Stimulated activated CD8-positive, alpha-beta memory T cell treated with anti-CD3 and anti-CD28 coated beads, Interleukin-2, amount 100 ng/mL, for 1 hour (primary cell): ENCODE data around the gene DNAH12.
"Not testable (repeated sequence)": the region's sequence is repeated elsewhere in the genome, so short reads cannot be mapped to it uniquely, and the experiment has no call there.

ENCODE experiments used
- DNase-seq, 2 donors: peaks; one replicate each; pipeline ENCODE4 v3.0.0-alpha.2; 2020; ENCODE audit warnings: low read depth in 2 of 2

DNAH12 gene

GRCh38 chr3:57309769-57310360 lies 234.3 kb downstream of the DNAH12 start:
- DNase-seq = no peak

DNA sequence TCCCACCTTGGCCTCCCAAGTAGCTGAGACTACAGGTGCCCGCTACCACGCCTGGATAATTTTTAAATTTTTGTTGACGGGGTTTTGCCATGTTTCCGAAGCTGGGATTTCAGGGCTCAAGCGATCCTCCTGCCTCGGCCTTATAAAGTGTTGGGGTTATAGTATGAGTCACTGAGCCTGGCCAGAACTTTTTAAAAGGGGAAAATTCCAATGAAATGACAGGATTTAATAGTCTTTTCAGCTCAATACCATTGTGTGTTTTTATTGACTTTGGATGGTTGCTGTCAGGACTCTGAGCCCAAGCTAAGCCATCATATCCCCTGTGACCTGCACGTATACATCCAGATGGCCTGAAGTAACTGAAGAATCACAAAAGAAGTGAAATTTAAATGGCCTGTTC lies 240.6 kb downstream of the DNAH12 start:
- not testable (repeated sequence) for DNase-seq

DNA sequence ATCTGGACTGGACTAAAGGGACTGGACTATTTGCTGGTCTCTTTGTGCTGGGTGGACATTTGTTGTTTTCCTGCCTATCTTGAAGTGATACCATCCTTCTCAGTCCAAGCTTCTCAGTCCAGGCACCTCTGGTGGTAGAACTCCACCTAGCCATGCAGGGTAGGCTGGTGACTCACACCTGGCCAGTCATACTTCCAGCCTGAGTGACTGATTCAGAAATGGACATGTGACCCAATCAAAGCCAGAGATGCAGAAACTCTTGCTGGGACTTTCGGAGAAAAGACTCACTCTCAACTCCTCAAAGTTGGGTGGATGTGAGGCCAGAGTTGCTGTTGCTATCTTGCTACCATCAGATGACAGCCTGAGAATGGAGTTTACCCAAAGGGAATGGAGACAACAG lies 246.1 kb downstream of the DNAH12 start:
- no peak for DNase-seq

DNA sequence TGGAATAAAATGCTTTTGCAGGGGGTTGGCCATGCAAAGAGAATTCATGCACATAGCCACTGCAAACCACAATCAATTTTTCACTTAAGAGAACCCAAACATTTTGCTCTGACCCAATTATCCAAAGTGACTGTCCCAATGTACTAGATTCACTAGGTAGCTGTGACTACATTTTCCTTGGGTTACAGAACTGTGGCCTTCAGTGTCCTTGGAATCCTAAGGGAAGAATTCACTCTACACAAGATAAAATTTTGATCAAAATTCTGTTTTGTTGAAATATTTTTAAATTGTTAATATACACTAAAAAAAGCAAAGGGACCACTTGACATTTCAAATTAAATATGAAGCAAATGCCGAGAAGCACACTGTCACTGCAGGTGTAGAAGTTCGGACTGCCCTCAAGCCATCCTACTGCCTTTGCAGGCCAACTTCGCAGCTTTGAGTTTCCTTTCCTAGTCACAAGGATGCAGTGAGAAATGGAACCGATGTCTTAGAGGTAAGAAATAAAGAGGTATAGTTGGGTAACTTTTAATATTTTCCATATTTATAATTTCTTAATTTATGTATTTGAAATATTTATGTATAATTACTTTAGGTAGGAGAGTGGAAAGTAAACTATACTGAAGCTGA lies 251.1 kb downstream of the DNAH12 start:
- no peak for DNase-seq

- no peak for DNase-seq
Measured at GRCh38 chr3:57292159-57292896, 251.8 kb downstream of the DNAH12 start, which contains the start of gene ASB14. ASB14 (minus strand) TSS chr3:57292685; CDS start chr3:57292033, 652 bp downstream.

DNA sequence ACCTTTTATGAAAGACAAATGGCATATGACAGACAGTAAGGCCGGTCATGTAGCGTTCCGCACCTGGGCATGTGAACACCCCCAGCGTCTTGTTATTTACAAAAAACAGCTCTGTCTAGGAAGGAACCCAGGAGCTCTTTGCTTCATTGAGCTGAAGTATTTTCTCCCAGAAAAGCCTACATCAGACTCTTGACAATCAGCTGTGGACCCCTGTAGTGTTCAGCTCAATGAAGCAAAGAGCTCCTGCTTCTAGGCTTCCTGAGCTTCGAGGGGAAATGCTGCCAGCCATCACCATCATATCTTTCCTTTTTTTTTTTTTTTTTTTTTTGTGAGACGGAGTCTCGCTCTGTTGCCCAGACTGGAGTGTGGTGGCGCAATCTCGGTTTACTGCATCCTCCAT lies 255.7 kb downstream of the DNAH12 start:
- no peak for DNase-seq

GRCh38 chr3:57287205-57287604 lies 256.9 kb downstream of the DNAH12 start:
- no peak for DNase-seq

GRCh38 chr3:57283334-57283733 lies 260.8 kb downstream of the DNAH12 start:
- DNase-seq = no peak

DNA sequence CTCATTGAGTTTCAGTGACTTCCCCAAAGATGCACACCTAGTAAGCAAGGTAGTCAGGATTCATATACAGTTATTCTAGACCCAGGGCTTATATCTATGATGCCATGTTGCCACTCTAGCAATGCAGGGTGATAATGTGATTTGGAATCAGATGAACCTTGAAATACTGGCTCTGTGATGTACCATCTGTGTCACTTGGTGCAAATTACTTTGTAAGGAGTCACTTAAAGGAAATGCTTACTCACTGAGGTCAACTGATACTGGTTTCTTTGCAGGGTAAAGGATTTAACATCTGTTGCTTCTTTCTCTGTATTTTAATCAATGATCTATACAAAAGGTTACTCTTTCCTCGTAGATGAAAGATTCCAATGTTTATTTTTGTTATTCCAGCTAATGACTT lies 262.4 kb downstream of the DNAH12 start:
- no peak for DNase-seq

- DNase-seq = no peak
Measured at GRCh38 chr3:57279685-57280084, 264.5 kb downstream of the DNAH12 start.

- DNase-seq = no peak
Measured at GRCh38 chr3:57278237-57278636, 265.9 kb downstream of the DNAH12 start.

- no peak for DNase-seq
Measured at GRCh38 chr3:57275393-57275792, 268.8 kb downstream of the DNAH12 start.

DNA sequence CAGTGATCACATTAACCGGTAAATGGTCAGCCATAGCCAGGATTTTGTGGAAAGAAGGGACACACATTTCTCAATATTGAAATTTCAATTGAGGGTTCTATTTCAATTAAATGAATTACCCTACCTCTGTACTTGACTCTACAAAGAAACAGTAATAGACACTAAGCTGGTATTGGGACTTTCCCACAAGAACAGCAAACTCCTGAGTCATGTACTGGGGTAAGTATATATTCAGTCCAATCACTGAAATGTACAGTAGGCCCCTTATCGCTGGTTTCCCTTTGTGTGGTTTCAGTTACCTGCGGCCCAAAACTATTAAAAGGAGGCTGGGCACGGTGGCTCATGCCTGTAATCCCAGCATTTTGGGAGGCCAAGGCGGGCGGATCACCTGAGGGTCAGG lies 269.3 kb downstream of the DNAH12 start:
- DNase-seq = no peak

DNA sequence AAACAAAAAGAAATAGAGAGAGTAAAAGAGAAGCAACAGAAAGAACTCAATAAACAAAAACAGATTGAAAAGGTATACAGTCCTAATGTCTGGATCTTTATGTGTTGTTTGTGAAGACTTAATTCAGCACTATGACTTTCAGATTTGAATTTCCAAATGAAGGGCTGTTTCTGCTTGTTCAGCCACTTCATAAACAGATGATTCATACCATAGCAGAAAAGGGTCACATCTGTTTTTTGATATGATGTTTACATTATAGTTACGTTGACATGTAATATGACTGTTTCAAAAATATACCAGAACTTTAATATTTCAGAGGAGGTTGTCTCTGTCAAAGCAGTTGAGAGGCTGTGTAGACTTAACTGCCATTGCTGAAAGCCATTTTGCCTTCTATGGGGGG lies 275.7 kb downstream of the DNAH12 start:
- no peak for DNase-seq

DNA sequence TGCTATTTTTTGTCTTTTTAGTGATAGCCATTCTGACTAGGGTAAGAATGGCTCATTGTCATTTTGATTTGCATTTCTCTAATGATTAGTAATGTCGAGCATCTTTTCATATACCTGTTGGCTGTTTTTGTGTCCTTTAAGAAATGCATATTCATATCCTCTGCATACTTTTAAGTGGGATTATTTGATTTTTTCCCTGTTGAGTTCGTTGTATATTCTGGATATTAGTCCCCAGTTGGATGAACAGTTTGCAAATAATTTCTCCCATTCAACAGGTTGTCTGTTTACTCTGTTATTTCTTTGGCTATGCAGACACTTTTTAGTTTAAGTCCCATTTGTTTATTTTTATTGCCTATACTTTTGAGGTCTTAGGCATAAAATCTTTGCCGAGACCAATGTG lies 282.2 kb downstream of the DNAH12 start:
- DNase-seq = no peak

DNA sequence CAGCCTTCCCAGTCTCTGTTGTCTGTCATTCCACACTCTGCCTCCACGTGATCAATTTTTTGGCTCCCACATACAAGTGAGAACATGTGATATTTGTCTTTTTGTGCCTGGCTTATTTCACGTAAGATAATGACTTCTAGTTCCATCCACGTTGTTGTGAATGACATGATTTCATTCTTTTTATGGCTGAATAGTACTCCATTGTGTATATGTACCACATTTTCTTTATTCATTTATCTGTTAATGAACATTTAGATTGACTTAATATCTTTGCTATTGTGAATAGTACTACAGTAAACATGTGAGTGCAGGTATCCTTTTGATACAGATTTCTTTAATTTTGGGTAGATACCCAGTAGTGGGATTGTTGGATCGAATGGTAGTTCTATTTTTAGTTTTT lies 283.0 kb downstream of the DNAH12 start:
- DNase-seq = no peak

DNA sequence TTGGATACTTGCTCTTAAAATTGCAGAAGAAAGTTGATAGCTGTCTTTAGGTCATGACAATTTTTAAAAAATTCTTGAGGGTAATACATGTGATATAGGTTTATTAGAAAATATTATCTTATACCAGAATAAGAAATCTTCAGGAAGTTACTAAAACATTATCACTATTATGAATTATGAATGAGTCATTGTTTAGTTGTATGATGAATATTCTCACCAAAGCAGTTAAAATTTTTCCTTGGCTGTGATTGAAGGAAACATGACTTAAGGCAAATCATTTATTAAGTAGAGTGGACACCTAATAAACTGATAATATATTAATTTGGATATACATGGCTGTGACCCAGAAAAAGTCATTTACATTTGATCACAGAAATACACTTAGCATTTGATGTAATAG lies 286.5 kb downstream of the DNAH12 start:
- DNase-seq = no peak

DNA sequence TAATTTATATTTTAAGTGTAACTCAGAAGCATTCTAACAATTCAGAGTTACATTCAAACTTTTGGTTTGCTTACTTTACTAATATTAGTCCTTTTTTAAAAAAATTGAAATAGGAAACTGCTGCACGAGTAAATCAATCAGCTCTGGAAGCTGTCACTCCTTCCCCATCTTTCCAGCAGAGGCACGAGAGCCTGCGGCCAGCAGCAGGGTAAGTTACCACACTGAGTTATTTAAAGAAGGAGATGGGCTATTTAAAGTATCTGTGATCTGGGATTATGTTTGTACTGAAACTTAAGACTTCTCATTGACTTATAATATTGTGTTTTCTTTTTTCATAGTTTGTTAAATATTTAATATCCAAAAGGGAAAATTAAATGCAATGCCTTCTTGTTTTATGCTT lies 287.3 kb downstream of the DNAH12 start:
- DNase-seq = no peak

- DNase-seq = no peak
Measured at GRCh38 chr3:57252404-57252803, 291.7 kb downstream of the DNAH12 start.

DNA sequence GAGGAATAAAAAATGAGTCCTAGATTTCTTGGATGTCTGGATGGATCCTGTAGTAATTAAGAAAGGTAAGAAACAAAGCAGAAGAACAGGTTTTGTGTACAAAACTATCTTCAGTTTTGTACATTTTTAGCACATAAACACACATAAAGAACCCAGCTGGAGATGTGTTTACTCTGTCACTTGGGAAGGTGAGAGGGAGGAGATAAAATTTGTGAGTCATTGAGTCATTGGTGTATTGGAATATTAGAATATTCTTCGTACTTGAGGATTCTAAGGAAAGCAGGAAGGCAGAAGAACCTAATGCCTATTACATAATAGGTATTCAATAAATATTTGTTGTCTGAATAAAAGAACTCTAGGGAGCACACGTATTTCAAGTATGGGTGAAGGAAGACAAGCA lies 299.2 kb downstream of the DNAH12 start:
- DNase-seq = no peak
